Activated CD4-positive, alpha-beta T cell treated with anti-CD3 and anti-CD28 coated beads, Interleukin-2, amount 10 ng/mL, durations not matched to agents 7 days and 5 days (primary cell): Measurements from ENCODE around the gene MYCBPAP. TPM values are rescaled to one million over a fixed set of nuclear protein-coding genes. Genes with fewer than 3 reads are reported as not detected.

ENCODE experiments used
- total RNA-seq, 2 experiments: library from RNA; stranded (reverse); gene quantifications; one replicate each; pipeline ENCODE4 v1.2.3, GENCODE V29; 2021

The MYCBPAP gene
- total RNA-seq, 2 experiments from 2014 or later = 3.0 to 4.8 TPM

Other genes starting within 250 kb of the MYCBPAP start
- gene TMEM92, start 234.0 kb upstream of the MYCBPAP start, total RNA-seq = not detected
- 10 to 100 TPM; 22.1 to 23.6 TPM for gene XYLT2, start 162.3 kb upstream of the MYCBPAP start, total RNA-seq
- gene MRPL27, start 135.3 kb upstream of the MYCBPAP start, total RNA-seq = 10 to 100 TPM; 62.9 to 71.4 TPM
- 10 to 100 TPM; 19.9 to 21.8 TPM for gene EME1, start 135.2 kb upstream of the MYCBPAP start, total RNA-seq
- 10 to 100 TPM; 60.8 to 68.5 TPM for gene LRRC59, start 110.9 kb upstream of the MYCBPAP start, total RNA-seq
- gene ACSF2, start 82.2 kb upstream of the MYCBPAP start, total RNA-seq = 10 to 100 TPM; 24.5 to 31.4 TPM
- not detected for gene CHAD, start 39.6 kb upstream of the MYCBPAP start, total RNA-seq
- 10 to 100 TPM; 22.5 to 25.1 TPM for gene RSAD1, start 29.6 kb upstream of the MYCBPAP start, total RNA-seq
- not detected for gene EPN3, start 24.3 kb downstream of the MYCBPAP start, total RNA-seq
- gene SPATA20, start 38.7 kb downstream of the MYCBPAP start, total RNA-seq = 1 to 10 TPM; 3.9 to 6.2 TPM
- not detected for gene CACNA1G, start 52.3 kb downstream of the MYCBPAP start, total RNA-seq
- not detected for gene ABCC3, start 126.4 kb downstream of the MYCBPAP start, total RNA-seq
- gene ANKRD40, start 199.5 kb downstream of the MYCBPAP start, total RNA-seq = 10 to 100 TPM; 31.1 to 34.2 TPM
- 100 to 1,000 TPM; 108 to 139 TPM for gene LUC7L3, start 211.2 kb downstream of the MYCBPAP start, total RNA-seq